ENCODE data around the gene IFIT1B. TPM values are rescaled to one million over a fixed set of nuclear protein-coding genes. Genes with fewer than 3 reads are reported as not detected.

Gene IFIT1B
- total RNA-seq, 1 experiment from 2014 or later: not detected

- Histone ChIP-seq H2AFZ (peak within 1 kb of the TSS; percentile 66), H3K27me3 (ENCODE audit: insufficient read depth, low read depth) (no peaks in the 10 kb centered on the region), H3K36me3 (ENCODE audit: low read depth) (no peaks in the 10 kb centered on the region), H3K4me2 (peak within 1 kb of the TSS; percentile 76), H3K4me3 (peak within 1 kb of the TSS; percentile 56), H3K9me2 (ENCODE audit: insufficient read depth) (no peaks in the 10 kb centered on the region), H3F3A (ENCODE audit: insufficient read depth, low read depth) (0 out of 2 replicates have a peak, but pooled peaks cover 5% of the 10 kb centered on the region), H3K27ac (peak within 1 kb of the TSS; percentile 61), H3K9me3 (ENCODE audit: insufficient read depth, low read depth) (no peaks in the 10 kb centered on the region), H4K20me1 (ENCODE audit: insufficient read depth) (no peaks in the 10 kb centered on the region), H3K79me2 (ENCODE audit: low read depth) (no peaks in the 10 kb centered on the region), H3K4me1 (replicated peaks; ENCODE audit: insufficient read depth) (peaks cover 7% of the 10 kb centered on the region)
- peak in 1 of 2 experiments; percentile 60 for DNase-seq
- TF ChIP-seq CTCF (conservative IDR thresholded peaks at IDR 0.05): no peak
- CTCF ChIA-PET: interaction anchor here (0.6 kb wide), 1 partner anchor 449 kb away, joined by 4 read pairs; no protein-coding TSS in a partner anchor
- POLR2A ChIA-PET (ENCODE audit: unreplicated experiment): interaction anchor here (0.6 to 1.0 kb wide), 4 partner anchors 69 to 673 kb away, joined by 3 to 11 read pairs (median 4); partner anchors contain the start of gene LIPA
- intact Hi-C loops (cut with micrococcal nuclease; ENCODE audit: unreplicated experiment): no loop called here
- BruUV-seq (replicated peaks): no TSS peak
Observed at GRCh38 chr10:89391907-89392756, 14.3 kb downstream of the IFIT1B start, which contains the start of gene IFIT1. Gene IFIT1 (plus strand): TSS chr10:89392623. CDS start chr10:89392713, 90 bp downstream.

- Histone ChIP-seq H3K9me3 (ENCODE audit: insufficient read depth, low read depth) (no peaks in the 10 kb centered on the region; the same call in 1 of the 2 replicates), H3K27ac (peak overlapping the region; percentile 22; the same call in 1 of the 2 replicates), H3F3A (ENCODE audit: insufficient read depth, low read depth) (0 out of 2 replicates have a peak, but pooled peaks cover 5% of the 10 kb centered on the region), H4K20me1 (ENCODE audit: insufficient read depth) (no peaks in the 10 kb centered on the region), H3K27me3 (ENCODE audit: insufficient read depth, low read depth) (no peaks in the 10 kb centered on the region), H2AFZ (no peak overlapping the region), H3K79me2 (ENCODE audit: low read depth) (no peaks in the 10 kb centered on the region), H3K36me3 (ENCODE audit: low read depth) (no peaks in the 10 kb centered on the region), H3K9me2 (ENCODE audit: insufficient read depth) (no peaks in the 10 kb centered on the region), H3K4me3 (peak overlapping the region; percentile 56; the same call in 1 of the 2 replicates), H3K4me2 (peak overlapping the region; percentile 76), H3K4me1 (replicated peaks; ENCODE audit: insufficient read depth) (peaks cover 7% of the 10 kb centered on the region)
- BruUV-seq (replicated peaks): no TSS peak
- intact Hi-C loops (cut with micrococcal nuclease; ENCODE audit: unreplicated experiment): no loop called here
- ChIA-PET CTCF (interaction anchor here (0.6 to 0.8 kb wide), 2 partner anchors 21 to 450 kb away, joined by 3 to 4 read pairs; partner anchors contain the start of gene IFIT5), POLR2A (ENCODE audit: unreplicated experiment) (interaction anchor here (1.0 kb wide), 1 partner anchor 141 kb away, joined by 6 read pairs; the partner anchor contains the start of gene LIPA)
- DNase-seq: no peak
- TF ChIP-seq CTCF (conservative IDR thresholded peaks at IDR 0.05) (no peak), EZH2 (IDR thresholded peaks at IDR 0.05; ENCODE audit: low read depth) (no peak)
Observed at GRCh38 chr10:89392974-89393373, 15.1 kb downstream of the IFIT1B start.

- Histone ChIP-seq H3K27me3 (ENCODE audit: insufficient read depth, low read depth) (no peaks in the 10 kb centered on the region), H3K79me2 (ENCODE audit: low read depth) (no peaks in the 10 kb centered on the region), H3K9me3 (ENCODE audit: insufficient read depth, low read depth) (no peaks in the 10 kb centered on the region; the same call in 1 of the 2 replicates), H3K4me2 (no peak overlapping the region), H3K4me3 (no peak overlapping the region), H3F3A (ENCODE audit: insufficient read depth, low read depth) (0 out of 2 replicates have a peak, but pooled peaks cover 1% of the 10 kb centered on the region), H3K27ac (no peak overlapping the region), H3K9me2 (ENCODE audit: insufficient read depth) (no peaks in the 10 kb centered on the region), H4K20me1 (ENCODE audit: insufficient read depth) (no peaks in the 10 kb centered on the region), H3K36me3 (ENCODE audit: low read depth) (no peaks in the 10 kb centered on the region), H3K4me1 (replicated peaks; ENCODE audit: insufficient read depth) (peaks cover 7% of the 10 kb centered on the region), H2AFZ (no peak overlapping the region)
- no TSS peak for BruUV-seq (replicated peaks)
- peak in 1 of 2 experiments; percentile 45 for DNase-seq
- ChIA-PET POLR2A (ENCODE audit: unreplicated experiment) (no interaction called here), CTCF (no interaction called here)
- no peak for TF ChIP-seq CTCF (conservative IDR thresholded peaks at IDR 0.05)
- TF ChIP-seq EZH2 (IDR thresholded peaks at IDR 0.05; ENCODE audit: low read depth): no peak
- intact Hi-C loops (cut with micrococcal nuclease; ENCODE audit: unreplicated experiment): no loop called here
Observed at GRCh38 chr10:89393898-89394297, 16.0 kb downstream of the IFIT1B start.

Data from PC-9 (cell line).